ENCODE results near the gene CFAP65. TPM values are rescaled to one million over a fixed set of nuclear protein-coding genes. Genes with fewer than 3 reads are reported as not detected.

The CFAP65 gene
- total and polyA plus RNA-seq, 2 of the 13 experiments (the other 11 are each of a cell fraction or from before 2014, with no cell fraction given), result 0.05 TPM; not detected in 1

GRCh38 chr2:219001577-219002394, 39.5 kb downstream of the CFAP65 start (continued):
- peak; percentile 89; the same call in 1 of the 2 replicates for TF ChIP-seq AHDC1 (CRISPR knock-in tag; IDR thresholded peaks at IDR 0.05; ENCODE audit: borderline replicate concordance)
- TF ChIP-seq HMG20B (CRISPR knock-in tag; conservative IDR thresholded peaks at IDR 0.05), result peak; percentile 89
- TF ChIP-seq SIX4 (CRISPR knock-in tag; IDR thresholded peaks at IDR 0.05), result no peak
- TF ChIP-seq ZNF274 (CRISPR knock-in tag; IDR thresholded peaks at IDR 0.05), result peak; percentile 56; the same call in 1 of the 2 replicates
- TF ChIP-seq MTF2 (CRISPR knock-in tag; IDR thresholded peaks at IDR 0.05; ENCODE audit: borderline replicate concordance), result peak; percentile 96
- TF ChIP-seq ZBTB20 (CRISPR knock-in tag; IDR thresholded peaks at IDR 0.05; ENCODE audit: borderline replicate concordance, low read depth), result peak; percentile 62; the same call in 1 of the 2 replicates
- no peak for TF ChIP-seq ZNF878 (CRISPR knock-in tag; IDR thresholded peaks at IDR 0.05)
- peak; percentile 42; the same call in 1 of the 2 replicates for TF ChIP-seq ZNF205 (CRISPR knock-in tag; IDR thresholded peaks at IDR 0.05)
- peak; percentile 93; the same call in 1 of the 2 replicates for TF ChIP-seq SNAI1 (CRISPR knock-in tag; IDR thresholded peaks at IDR 0.05; ENCODE audit: borderline replicate concordance)
- peak; percentile 90 for TF ChIP-seq ARID5B (CRISPR knock-in tag; IDR thresholded peaks at IDR 0.05)
- peak; percentile 58; the same call in 1 of the 2 replicates for TF ChIP-seq SALL2 (CRISPR knock-in tag; IDR thresholded peaks at IDR 0.05)
- TF ChIP-seq WIZ (CRISPR knock-in tag; IDR thresholded peaks at IDR 0.05), result no peak
- TF ChIP-seq HIC2 (CRISPR knock-in tag; IDR thresholded peaks at IDR 0.05; ENCODE audit: low read depth), result 0 out of 2 replicates have a peak, but pooled peaks have one; percentile 14
- TF ChIP-seq CAMTA2 (CRISPR knock-in tag; IDR thresholded peaks at IDR 0.05; ENCODE audit: borderline replicate concordance), result 0 out of 2 replicates have a peak, but pooled peaks have one; percentile 29
- TF ChIP-seq ZNF543 (CRISPR knock-in tag; IDR thresholded peaks at IDR 0.05), result 0 out of 2 replicates have a peak, but pooled peaks have one; percentile 61
- TF ChIP-seq MAFG (CRISPR knock-in tag; IDR thresholded peaks at IDR 0.05), result no peak
- TF ChIP-seq EZH2 (conservative IDR thresholded peaks at IDR 0.05; ENCODE audit: low read depth, low read length), result no peak
- TF ChIP-seq POLR2G (IDR thresholded peaks at IDR 0.05; ENCODE audit: low read depth, low read length), result no peak

Data from HepG2 (cell line).